Neural crest cell (in vitro differentiated cells): Measurements from ENCODE around the gene CYP3A5. TPM values are rescaled to one million over a fixed set of nuclear protein-coding genes. Genes with fewer than 3 reads are reported as not detected.
"Not testable (repeated sequence)": the region's sequence is repeated elsewhere in the genome, so short reads cannot be mapped to it uniquely, and the experiment has no call there.

Source experiments
- DNase-seq: peaks from one replicate; pipeline ENCODE4 v3.0.0; 2021; ENCODE audit warnings: low read depth, mixed read lengths, low spot score
- H3K27ac Mint-ChIP-seq: one replicate; pipeline ENCODE4 v1.8.0; 2021; ENCODE audit warnings: mild to moderate bottlenecking, mixed read lengths; ENCODE audit not compliant: unreplicated experiment
- H3K27me3 Mint-ChIP-seq: 2 replicates; pipeline ENCODE4 v1.8.0; 2021; ENCODE audit warnings: low read depth, mild to moderate bottlenecking, mixed read lengths
- H3K36me3 Mint-ChIP-seq: 2 replicates; pipeline ENCODE4 v1.8.0; 2021; ENCODE audit warnings: low read depth, mild to moderate bottlenecking, mixed read lengths
- H3K4me1 Mint-ChIP-seq: 2 replicates; pipeline ENCODE4 v1.8.0; 2021; ENCODE audit warnings: mixed read lengths
- H3K4me3 Mint-ChIP-seq: one replicate; pipeline ENCODE4 v1.8.0; 2021; ENCODE audit warnings: mild to moderate bottlenecking, mixed read lengths
- H3K9me3 Mint-ChIP-seq: 2 replicates; pipeline ENCODE4 v1.8.0; 2021; ENCODE audit warnings: mixed read lengths
- total RNA-seq: library from RNA; stranded (reverse); gene quantifications from 2 replicates; pipeline ENCODE4 v1.2.1, GENCODE V29; 2021
- TF ChIP-seq, protein P1 (sequence below): fragments of 200-600 bp; sonication (generic); conservative IDR thresholded peaks from 2 replicates; pipeline ENCODE4 v1.5.0; 2021; ENCODE audit warnings: antibody characterized with exemption, mild to moderate bottlenecking

Gene CYP3A5
- total RNA-seq, 1 donor from 2014 or later = not detected

DNA sequence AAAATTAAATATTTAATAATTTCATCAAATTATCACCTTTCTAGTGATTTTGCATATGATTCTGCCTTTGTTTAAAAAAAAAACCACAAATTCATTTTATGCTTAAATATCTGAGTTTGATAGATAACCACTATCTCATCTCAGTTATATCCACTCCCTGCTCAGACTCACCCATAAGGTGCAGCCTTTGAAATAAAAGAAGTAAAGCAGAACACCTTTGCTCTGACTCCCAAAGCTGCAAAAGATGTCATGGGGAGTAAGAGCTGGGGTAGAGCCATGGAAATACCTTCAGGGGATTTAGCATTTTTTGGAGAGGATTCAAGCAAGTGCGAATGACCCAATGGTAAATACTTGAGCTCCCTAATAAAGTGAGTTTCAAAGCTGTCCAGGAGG is 15.1 kb upstream of the CYP3A5 start:
- Mint-ChIP-seq H3K4me3 (no peak overlapping the region), H3K9me3 (peaks cover 4% of the 10 kb centered on the region), H3K36me3 (peaks cover 2% of the 10 kb centered on the region), H3K27ac (no peak overlapping the region), H3K27me3 (peaks cover 15% of the 10 kb centered on the region), H3K4me1 (peaks cover 6% of the 10 kb centered on the region)
- TF ChIP-seq, protein P1, sequence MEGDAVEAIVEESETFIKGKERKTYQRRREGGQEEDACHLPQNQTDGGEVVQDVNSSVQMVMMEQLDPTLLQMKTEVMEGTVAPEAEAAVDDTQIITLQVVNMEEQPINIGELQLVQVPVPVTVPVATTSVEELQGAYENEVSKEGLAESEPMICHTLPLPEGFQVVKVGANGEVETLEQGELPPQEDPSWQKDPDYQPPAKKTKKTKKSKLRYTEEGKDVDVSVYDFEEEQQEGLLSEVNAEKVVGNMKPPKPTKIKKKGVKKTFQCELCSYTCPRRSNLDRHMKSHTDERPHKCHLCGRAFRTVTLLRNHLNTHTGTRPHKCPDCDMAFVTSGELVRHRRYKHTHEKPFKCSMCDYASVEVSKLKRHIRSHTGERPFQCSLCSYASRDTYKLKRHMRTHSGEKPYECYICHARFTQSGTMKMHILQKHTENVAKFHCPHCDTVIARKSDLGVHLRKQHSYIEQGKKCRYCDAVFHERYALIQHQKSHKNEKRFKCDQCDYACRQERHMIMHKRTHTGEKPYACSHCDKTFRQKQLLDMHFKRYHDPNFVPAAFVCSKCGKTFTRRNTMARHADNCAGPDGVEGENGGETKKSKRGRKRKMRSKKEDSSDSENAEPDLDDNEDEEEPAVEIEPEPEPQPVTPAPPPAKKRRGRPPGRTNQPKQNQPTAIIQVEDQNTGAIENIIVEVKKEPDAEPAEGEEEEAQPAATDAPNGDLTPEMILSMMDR = no peak
- no peak for DNase-seq

DNA sequence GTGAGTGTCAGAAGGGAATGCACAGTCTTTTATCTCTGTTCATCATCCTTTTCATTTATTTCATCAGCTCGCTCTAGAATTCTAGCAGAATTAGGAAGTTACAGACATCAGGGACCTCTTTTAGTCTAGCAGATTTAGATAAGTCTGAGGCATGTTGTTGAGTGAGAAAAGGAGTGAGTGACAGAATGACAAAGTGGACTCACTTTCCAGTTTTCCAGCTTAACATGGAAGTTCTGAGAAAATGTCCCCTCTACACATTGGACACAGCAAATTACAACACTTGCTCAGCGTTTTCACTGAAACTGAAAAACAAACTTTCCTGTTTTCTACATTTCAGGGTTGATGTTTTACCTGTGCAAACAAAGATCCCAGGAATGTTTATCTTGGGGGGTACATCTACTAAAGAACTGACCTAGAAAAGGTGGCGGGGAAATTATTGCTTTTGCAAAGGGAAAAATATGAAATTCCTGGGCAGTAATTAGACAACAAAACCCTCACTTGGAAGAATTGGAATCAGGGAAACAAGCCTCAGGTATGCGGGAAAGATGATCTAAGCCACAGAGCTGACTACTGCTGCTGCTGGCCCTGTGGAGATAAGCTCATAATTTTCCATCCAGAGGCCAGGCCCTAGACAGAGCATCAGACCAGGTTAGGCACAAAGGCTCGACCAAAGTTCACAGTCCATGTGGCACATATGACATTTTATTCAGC is 14.6 kb upstream of the CYP3A5 start:
- Mint-ChIP-seq H3K36me3 (peaks cover 2% of the 10 kb centered on the region), H3K4me3 (no peak overlapping the region), H3K4me1 (peaks cover 6% of the 10 kb centered on the region), H3K27me3 (peaks cover 10% of the 10 kb centered on the region), H3K9me3 (peaks cover 4% of the 10 kb centered on the region), H3K27ac (peak overlapping the region; percentile 81)
- DNase-seq = no peak
- TF ChIP-seq, protein P1 = no peak

DNA sequence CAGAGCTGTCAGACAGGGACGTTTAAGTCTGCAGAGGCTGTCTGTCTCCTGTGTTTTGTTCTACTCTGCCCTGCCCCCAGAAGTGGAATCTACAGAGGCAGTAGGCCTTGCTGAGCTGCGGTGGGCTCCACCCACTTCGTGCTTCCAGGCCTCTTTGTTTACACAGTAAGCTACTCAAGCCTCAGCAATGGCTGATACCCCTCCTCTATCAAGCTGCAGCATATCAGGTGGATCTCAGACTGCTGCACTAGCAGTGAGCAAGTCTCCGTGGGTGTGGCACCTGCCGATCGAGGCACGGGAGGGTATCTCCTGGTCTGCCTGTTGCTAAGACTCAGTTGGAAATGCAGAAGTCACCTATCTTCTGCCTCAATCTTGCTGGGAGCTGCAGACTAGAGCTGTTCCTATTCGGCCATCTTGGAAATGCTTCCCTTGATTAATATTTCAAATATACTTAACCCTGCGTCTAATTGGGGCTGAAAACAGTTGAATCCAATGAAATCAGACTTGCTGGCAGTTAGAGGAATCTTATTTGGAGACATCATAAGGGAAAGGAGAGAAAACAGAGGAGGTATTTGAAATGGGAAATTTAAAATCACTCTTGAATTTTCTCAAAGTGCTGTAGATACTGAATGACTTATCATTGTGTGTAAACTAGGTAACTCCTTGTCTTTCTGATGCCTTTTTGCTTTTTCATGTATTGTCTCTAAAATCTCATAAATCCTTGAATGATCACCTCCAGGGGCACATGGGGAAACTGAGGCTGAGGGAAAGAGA is 13.8 kb upstream of the CYP3A5 start:
- DNase-seq = peak; percentile 8
- Mint-ChIP-seq H3K9me3 (peaks cover 4% of the 10 kb centered on the region), H3K4me3 (no peak overlapping the region), H3K36me3 (peaks cover 2% of the 10 kb centered on the region), H3K27me3 (peaks cover 10% of the 10 kb centered on the region), H3K27ac (peak overlapping the region; percentile 81), H3K4me1 (peaks cover 6% of the 10 kb centered on the region)
- TF ChIP-seq, protein P1 = no peak

DNA sequence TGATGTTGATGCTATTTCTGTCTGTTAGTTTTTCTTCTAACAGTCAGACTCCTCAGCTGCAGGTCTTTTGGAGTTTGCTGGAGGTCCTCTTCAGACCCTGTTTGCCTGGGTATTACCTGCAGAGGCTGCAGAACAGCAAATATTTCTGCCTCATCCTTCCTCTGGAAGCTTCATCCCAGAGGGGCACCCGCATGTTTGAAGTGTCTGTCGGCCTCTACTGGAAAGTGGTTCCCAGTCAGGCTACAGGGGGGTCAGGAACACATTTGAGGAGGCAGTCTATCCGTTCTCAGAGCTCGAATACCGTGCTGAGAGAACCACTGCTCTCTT is 13.3 kb upstream of the CYP3A5 start:
- H3K4me3 Mint-ChIP-seq = no peak overlapping the region

DNA sequence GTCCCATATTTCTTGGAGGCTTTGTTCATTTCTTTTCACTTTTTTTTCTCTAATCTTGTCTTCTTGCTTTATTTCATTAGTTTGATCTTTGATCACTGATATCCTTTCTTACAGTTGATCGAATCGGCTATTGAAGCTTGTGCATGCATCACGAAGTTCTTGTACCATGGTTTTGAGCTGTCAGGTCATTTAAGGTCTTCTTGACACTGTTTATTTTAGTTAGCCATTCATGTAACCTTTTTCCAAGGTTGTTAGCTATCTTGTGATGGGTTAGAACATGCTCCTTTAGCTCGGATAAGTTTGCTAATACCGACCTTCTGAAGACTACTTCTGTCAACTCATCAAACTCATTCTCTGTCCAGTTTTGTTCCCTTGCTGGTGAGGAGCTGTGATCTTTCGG is 12.8 kb upstream of the CYP3A5 start:
- H3K36me3 Mint-ChIP-seq, H3K9me3 Mint-ChIP-seq, H3K4me1 Mint-ChIP-seq: not testable (repeated sequence)

More for the DNA sequence above, 13.3 kb upstream of the CYP3A5 start:
- peaks cover 4% of the 10 kb centered on the region for H3K9me3 Mint-ChIP-seq
- H3K27ac Mint-ChIP-seq = no peak overlapping the region
- DNase-seq = no peak
- H3K4me1 Mint-ChIP-seq = peaks cover 6% of the 10 kb centered on the region
- peaks cover 2% of the 10 kb centered on the region for H3K36me3 Mint-ChIP-seq
- TF ChIP-seq, protein P1 = no peak
- H3K27me3 Mint-ChIP-seq = peaks cover 12% of the 10 kb centered on the region

DNA sequence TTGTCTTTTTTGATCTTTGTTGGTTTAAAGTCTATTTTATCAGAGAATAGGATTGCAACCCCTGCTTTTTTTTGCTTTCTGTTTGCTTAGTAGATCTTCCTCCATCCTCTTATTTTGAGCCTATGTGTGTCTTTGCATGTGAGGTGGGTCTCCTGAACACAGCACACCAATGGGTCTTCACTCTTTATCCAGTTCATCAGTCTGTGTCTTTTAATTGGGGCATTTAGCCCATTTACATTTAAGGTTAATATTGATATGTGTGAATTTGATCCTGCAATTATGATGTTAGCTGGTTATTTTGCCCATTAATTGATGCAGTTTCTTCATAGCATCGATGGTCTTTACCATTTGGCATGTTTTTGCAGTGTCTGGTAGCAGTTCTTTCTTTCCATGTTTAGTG is 11.9 kb upstream of the CYP3A5 start:
- not testable (repeated sequence) for H3K4me3 Mint-ChIP-seq, DNase-seq, H3K9me3 Mint-ChIP-seq, H3K27ac Mint-ChIP-seq, H3K36me3 Mint-ChIP-seq, H3K4me1 Mint-ChIP-seq
- peaks cover 16% of the 10 kb centered on the region for H3K27me3 Mint-ChIP-seq

More for the DNA sequence above, 12.8 kb upstream of the CYP3A5 start:
- H3K27ac Mint-ChIP-seq, DNase-seq, H3K4me3 Mint-ChIP-seq: not testable (repeated sequence)
- peaks cover 13% of the 10 kb centered on the region for H3K27me3 Mint-ChIP-seq

DNA sequence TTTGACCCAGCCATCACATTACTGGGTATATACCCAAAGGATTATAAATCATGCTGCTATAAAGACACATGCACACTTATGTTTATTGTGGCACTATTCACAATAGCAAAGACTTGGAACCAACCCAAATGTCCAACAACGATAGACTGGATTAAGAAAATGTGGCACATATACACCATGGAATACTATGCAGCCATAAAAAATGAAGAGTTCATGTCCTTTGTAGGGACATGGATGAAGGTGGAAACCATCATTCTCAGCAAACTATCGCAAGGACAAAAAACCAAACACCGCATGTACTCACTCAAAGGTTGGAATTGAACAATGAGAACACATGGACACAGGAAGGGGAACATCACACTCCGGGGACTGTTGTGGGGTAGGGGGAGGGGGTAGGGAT is 11.1 kb upstream of the CYP3A5 start:
- not testable (repeated sequence) for H3K27ac Mint-ChIP-seq, H3K4me1 Mint-ChIP-seq, H3K36me3 Mint-ChIP-seq, H3K9me3 Mint-ChIP-seq, H3K4me3 Mint-ChIP-seq, DNase-seq
- H3K27me3 Mint-ChIP-seq = peaks cover 16% of the 10 kb centered on the region

DNA sequence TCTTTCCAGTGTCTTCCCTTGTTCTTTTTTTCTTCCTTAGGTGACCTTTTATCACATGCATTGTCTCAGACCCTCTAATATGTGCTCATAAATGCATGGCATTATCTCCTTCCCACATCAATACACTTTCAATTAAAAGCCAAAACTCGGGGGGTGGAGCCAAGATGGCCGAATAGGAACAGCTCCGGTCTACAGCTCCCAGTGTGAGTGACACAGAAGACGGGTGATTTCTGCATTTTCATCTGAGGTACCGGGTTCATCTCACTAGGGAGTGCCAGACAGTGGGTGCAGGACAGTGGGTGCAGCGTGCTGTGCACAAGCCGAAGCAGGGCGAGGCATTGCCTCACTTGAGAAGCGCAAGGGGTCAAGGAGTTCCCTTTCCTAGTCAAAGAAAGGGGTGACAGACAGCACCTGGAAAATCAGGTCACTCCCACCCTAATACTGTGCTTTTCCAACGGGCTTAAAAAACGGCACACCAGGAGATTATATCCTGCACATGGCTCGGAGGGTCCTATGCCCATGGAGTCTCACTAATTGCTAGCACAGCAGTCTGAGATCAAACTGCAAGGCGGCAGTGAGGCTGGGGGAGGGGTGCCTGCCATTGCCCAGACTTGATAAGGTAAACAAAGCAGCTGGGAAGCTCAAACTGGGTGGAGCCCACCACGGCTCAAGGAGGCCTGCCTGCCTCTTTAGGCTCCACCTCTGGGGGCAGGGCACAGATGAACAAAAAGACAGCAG is 6.2 kb upstream of the CYP3A5 start:
- not testable (repeated sequence) for DNase-seq, H3K4me1 Mint-ChIP-seq, H3K4me3 Mint-ChIP-seq, H3K27ac Mint-ChIP-seq, H3K36me3 Mint-ChIP-seq
- Mint-ChIP-seq H3K27me3 (peaks cover 14% of the 10 kb centered on the region), H3K9me3 (peaks cover 17% of the 10 kb centered on the region)
